ENCODE results near the gene CA12.
A peak's percentile ranks its signal among the peaks of the same experiment; 100 is the strongest.
"Not testable (repeated sequence)": the region's sequence is repeated elsewhere in the genome, so short reads cannot be mapped to it uniquely, and the experiment has no call there.

Gene CA12

DNA sequence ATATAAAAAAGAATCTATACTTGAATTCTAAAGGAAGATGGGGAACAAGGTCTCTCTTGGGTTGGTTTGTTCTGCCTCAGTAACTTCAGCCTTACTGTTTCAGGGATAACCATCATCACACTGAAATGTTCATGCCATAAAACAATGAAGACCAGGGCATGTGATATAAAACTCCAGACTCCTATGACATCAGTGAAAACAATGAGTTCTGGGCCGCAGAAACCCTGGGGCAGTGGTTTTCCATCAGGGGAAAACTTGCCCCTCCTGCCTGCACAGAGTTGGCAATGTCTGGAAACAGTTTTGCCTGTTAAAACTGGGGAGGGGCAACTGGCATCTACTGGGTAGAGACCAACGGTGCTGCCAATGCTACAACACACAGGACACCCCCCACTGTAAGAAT lies 46.8 kb downstream of the CA12 start:
- no peak for DNase-seq

DNA sequence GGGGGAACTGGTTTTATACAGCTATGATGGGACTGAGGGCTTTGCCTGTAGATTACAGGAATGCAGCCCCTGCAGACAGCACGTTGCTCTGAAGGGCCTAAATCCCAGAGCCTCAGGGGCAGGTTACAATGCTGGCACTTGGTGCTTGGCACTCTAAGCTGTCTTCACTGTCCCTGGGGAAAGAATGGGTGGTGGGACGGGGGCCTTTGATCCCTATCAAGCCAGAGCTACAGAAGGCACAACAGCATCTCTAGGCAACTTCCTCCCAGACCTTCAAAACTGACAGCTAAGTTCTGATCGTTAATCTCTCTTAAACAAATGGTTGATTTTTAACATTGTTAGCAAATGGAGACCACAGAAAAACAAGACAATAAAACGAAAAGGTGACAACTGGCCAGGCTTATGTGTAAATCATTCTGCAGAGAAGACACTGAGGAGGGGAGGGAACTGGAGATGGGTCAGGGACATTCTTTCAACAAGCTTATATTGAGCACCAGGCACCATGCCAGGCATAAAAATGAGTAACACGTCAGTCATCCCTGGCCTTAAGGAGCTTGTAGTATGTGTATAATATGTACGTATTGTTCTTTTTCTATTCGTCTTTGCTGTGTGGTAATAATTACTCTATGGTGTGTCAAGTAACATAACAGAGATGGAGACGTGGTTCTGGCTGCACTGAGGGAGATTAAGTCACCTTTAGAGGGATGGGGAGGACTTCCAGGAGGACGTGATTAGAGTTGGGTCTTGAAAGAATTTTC lies 49.1 kb downstream of the CA12 start:
- DNase-seq: no peak

DNA sequence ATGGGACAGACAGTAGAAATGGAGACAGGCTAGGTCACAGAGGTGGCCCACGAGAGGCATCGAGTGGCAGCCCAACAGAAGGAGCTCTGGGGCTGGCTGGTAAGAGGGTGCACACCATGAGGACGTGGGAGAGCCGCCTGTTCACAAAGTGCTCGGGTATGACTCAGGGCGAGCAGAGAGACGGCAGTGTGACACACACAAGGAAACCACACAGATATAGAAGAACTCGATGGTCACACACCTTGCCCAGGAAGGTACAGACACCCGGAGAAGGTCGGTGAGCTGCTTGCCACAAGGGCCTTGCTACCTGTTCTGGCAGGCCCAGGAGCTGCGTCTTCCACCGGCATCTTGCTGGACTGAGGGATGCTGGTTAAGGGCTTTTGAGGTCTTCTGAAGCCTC lies 50.2 kb downstream of the CA12 start:
- DNase-seq: no peak

DNA sequence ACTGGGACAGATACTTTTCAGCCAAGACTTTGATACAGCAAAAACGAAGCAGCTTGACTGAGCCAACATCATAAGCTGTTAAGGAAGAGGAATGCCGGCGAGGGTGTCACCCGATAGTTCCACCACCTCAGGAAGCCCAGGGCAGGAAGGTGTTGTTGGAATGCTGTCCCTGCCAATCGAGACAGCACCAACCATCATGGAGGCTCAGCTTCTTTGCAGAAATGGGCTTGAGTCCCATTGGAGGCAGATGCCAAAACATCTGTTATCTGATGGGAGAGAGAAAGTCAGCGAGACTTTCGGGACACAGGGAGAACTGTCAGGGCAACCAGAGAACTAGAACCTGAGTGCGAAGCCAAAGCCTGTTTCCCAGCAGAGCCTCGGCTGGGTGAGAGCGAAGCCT lies 50.7 kb downstream of the CA12 start:
- no peak for DNase-seq

DNA sequence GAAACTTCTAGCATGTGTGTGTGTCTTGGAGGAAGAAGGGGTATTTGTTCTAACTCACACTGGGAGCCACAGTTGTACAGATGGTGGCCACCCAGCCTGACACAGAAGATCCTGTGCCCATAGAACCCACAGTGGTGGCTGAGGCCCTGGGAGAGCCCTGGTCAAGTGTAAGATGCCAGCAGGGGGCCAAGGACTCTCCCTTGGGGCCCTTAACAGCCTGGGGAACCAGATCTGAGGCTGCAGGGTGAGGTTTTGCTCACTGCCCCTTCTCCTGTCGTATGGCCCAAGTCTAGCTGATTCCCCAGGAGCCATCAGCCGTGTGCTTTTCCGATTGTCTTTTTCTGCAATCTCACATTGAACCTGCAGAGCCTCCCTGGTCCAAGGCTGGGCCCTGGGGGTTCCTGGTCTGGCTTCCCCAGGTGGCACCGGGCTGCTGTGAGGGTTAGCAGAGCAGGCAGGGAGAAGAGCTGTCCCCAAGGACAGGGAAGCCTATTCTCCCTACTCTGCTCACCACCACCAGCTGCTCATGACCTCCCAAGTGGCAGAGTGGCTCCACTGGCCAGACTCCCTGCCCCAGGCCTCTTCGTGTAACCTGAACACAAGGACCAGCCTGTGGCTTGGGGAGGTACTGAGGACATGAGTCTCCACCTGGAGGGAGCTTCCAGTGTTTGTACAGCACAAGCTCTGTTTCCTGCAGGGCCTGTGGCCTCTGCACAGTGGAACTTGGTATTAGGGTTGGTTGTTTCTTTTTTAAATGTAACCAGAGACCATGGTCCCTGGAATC lies 51.9 kb downstream of the CA12 start:
- no peak for DNase-seq

DNA sequence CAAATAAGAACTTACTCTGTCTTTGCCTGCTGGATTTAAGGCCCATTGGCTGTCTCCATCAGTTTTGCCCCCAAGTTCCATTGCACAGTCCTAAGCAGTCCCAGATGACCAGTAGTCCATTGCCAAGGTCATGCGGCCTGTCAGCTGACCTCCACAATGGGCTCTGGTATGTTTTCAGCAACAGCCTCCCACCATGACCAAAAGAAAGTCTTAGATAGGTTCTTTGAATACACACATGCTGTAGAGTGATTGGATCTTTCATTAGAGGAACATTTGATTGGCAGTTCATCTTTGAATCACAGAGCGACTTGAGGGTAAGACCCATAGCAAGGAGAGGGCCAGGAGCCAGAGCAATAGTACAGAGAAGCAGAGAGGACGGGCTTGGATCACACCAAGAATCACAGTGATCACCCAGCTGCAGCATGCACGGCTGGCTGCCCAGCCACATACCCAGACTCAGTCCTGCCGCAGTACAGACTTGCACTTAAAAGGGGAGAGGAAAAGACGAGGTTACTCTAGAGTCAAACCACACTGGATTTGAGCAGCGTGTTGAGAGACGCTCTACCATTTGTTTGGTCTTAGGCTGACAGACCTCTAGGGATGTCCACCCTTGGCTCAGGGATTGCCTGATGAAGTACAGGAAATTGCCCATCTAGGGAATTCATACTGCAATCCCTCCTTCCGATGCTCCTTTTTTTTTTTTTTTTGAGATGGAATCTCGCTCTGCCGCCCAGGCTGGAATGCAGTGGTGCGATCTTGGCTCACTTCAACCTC lies 53.8 kb downstream of the CA12 start:
- no peak for DNase-seq

DNA sequence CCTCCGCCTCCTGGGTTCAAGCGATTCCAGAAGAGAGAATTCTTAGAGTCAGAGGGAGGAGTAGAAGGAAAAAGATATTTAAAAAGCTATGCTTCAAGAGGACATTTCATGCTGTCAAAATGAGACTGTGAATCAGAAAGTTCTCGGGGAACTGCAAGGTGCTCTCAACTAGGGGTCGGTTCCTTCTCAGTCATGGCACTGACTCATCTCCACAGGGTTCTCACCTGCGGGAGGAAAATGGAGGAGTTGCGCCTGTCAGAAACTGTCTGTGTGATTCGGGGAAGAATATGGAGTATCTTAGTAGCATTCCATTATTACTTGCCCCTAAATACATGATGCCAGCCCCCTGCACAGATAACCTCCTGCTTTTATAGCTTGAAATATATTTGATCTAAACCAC lies 56.9 kb downstream of the CA12 start:
- no peak for DNase-seq

DNA sequence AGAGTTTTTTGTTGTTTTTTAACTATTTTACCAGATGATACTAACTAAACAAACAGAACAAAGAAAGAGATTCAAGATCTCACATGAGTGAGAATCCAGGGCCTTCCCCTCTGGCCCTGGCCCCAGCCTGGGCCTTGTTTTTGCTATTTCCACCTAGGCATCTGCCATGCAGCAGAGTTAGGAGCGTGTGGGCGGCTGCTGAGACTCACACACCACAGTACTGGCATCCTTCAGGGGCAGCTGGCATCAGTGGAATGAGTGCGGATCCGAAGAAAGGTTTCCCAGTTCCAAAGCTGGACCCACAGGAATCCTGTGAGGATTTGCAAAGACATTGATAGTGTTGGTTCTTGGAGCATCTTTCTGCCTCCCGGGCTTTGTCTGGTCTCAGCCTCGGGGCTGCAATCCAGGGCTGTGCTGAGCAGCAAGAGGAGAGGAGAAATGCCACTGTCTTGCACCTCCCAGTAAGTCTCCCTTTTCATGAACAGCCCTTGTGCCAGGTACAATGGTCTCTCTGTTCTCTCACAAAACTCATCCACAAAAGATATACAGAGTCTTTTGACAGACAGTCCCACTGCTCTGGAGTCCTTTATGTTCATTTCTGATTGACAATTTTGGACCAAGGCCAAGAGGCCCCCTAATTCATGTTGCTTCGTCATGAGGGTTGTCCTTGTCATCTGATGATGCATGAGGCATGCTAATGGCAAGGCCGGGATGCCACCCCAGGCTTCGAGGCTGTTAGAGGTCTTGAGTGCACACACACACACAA lies 57.7 kb downstream of the CA12 start:
- peak; percentile 33 for DNase-seq

DNA sequence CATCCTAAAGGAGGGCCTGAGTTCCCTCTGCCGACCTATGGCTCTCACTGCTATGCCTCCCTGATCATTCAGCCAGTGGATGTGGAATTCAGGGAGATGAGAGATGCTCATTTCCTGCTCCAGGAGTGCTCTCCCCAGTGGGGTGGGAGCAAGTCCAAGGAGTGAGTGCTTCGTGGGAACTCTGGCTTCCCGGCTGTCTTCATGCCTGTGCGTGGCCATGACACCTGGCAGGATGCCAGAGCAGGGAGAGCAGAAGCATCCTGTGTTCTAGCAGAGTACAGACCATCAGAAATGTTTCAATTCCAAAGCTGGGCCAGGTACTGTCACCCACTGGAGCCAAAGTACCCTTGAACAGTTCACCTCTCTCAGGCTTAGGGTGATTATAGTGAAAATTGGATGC lies 59.1 kb downstream of the CA12 start:
- no peak for DNase-seq

DNA sequence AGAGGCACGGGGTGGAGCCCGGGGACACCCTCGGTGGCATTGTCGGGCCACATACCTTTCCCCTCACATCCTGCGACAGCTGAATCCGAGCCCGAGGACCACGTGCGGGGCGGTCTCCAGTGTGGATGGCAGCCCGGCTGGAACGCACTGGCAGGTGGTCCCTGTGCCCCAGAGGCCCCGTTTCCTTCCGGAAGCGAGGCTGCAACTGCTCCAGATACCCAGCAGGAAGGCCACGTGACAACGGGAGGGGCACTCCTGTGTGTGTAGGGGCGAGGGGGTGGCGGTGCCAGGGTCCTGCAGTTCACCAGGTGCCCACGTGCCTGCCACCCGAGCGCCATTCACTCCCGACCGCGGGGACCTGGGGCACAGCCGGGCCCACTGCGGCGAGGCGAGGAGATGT lies 60.2 kb downstream of the CA12 start:
- DNase-seq: no peak

DNA sequence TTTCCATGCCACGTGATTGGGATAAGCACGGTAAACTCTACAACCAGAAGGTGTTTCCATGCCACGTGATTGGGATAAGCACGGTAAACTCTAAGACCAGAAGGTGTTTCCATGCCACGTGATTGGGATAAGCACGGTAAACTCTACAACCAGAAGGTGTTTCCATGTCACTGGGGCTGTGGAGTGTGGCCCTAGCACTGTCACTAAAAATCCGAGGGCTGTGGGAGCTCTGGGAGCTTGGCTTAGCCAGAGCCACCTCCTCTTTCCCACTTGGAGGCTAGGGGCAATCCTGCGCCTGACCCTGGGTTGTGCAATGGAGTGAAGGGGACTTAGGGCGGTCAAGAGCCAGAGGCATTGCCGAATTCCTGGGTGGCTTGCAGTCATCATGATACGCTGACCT lies 60.7 kb downstream of the CA12 start:
- not testable (repeated sequence) for DNase-seq

DNA sequence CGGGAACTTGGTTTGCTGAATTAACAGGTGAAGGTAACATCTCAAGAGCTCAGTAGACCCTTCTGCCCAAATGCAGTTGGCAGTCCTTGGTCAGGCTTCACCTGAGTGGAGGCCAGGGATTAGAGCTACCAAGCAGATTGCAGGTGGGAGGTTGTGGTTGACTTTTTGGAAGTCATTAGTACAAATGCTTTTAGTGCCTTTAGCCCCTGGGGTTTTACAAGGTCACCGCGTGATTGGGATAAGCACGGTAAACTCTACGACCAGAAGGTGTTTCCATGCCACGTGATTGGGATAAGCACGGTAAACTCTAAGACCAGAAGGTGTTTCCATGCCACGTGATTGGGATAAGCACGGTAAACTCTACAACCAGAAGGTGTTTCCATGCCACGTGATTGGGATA lies 61.2 kb downstream of the CA12 start:
- DNase-seq: not testable (repeated sequence)

DNA sequence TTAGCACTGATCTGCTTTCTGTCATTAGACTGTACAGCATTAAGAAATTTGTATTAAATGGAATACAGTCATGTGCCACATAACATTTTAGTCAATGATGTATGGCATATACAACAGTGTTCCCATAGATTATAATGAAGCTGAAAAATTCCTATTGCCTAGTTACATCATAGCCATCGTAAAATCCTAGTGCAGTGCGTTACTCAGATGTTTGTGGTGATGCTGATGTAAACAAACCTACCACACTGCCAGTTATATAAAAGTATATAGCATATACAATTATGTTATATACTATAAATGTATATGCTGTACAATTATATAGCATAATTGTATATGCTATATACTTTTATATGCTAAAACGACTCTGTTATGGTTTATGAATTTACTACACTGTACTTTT lies 62.6 kb downstream of the CA12 start:
- no peak for DNase-seq

DNA sequence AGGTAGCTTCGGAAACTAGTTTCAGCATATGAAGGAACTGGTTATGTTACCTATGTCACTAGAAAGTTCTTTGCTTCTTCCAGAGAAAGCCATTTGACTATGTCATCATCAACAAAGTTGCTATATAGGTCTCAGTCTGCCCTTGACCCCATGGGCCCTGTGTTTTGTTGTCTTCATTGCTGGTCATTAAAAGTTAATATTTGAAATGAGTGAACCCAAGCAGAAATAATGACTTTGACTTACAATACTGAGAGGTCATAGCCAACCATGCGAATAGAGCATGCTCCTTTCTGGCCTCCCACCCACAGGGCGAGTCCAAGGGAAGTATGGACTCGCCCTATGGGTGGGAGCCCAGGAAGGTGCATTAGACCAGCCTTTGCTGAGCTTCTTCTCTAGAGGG lies 63.3 kb downstream of the CA12 start:
- no peak for DNase-seq

DNA sequence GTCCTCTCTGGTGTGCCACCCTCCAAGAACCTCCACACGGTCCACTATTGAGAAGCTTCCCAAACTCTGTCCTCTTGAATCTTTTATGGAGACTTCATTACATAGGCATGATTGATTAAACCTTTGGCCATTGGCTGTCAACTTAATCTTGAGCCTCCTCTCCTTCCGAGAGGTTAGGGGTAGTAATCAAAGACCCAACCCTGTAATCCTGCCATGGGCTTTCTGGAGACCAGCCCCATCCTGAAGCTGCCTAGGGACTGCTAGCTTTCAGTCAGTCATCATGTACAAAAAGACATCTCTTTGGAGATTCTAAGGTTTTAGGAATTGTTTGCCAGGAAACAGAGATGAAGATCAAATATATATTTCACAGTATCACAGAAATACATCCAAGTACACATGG lies 67.2 kb downstream of the CA12 start:
- DNase-seq: no peak

DNA sequence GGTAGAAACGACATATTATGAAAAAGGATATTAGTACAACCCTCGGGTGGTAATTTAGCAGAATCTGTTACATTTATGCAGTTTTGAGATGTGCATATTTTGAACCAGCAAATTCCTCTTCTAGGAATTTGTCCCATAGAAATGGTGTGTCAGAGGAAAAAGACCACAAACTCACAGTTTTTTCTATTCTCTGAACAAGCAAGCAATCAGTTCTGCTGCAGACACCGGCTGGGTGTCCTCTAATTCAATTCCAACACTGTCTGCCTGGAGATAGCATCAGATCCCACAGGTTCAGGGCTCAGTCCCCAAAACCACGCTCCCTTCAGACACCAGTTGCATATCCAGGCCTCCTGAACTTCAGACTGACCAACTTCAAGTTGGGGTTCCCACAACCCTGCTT lies 67.8 kb downstream of the CA12 start:
- no peak for DNase-seq

DNA sequence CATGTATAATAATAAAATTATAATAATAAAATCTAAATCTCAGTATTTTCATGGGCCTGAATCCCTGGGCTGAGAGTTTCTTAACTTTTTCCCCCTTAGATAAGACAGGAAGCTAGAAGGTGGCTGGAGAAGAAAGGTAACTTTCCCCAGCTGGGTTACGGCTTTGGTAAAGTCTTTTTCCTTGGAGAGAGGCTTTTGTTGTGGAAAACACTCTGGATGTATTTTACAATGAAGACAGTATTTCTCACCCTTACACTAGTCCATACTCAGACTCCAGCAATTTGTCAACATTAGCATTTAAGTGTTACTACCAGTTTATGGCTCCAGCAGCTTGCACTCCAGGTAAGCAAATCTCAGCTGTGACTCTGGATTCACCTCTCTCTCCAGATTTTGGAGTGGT lies 69.4 kb downstream of the CA12 start:
- DNase-seq: no peak

DNA sequence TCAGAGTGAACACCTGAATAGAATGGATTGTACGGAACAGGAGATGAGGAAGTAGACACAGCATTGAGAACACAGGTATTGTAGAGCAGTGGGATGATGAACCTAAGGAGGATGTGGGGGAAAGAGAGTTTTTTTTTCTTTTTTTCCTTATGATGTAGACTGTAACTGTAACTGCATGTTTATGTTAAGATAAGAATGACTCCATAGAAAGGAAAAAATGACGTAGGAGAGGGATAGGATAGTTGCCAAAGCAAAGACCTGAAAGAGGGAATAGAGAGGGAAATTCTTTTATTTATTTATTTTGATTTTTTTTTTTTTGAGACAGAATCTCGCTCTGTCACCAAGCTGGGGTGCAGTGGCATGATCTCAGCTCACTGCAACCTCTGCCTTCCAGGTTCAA lies 71.0 kb downstream of the CA12 start:
- DNase-seq: no peak

DNA sequence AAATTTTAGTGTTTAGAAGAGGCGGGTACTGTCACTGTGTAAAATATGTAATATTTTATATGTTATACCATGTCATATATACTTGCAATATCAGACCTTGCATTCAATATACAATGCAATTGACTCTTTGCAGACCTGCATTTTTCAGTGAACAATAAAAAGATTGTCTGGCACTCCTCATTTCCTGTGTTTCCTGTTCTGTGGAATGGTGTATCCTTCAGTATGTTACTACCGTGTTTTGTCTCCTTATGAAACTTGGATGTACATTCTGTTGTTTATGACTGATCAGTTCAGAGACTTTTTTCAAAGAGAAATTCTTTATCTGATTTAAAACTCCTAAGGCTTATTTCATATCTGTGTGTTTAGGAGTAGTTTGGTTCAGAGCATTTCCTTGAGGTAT lies 72.7 kb downstream of the CA12 start:
- DNase-seq: no peak

DNA sequence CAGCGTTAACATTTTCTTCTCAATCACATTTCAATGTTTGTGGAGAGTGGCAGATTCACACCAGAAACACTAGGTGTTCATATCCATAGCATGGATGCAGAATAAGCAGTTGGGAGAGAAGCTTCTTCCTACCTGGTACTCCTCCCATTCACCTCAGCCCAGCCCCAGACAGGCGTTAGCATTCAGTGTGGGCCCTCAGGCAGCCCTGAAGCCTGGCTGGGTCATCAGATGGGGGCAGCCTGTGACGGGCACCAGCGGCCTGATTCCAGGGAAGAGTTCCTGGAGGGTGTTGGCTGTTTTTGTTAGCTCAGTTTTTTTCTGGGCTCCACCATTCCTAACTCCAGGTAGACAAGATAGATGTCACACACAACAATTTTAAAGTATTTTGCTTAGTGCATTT lies 73.2 kb downstream of the CA12 start:
- no peak for DNase-seq

DNA sequence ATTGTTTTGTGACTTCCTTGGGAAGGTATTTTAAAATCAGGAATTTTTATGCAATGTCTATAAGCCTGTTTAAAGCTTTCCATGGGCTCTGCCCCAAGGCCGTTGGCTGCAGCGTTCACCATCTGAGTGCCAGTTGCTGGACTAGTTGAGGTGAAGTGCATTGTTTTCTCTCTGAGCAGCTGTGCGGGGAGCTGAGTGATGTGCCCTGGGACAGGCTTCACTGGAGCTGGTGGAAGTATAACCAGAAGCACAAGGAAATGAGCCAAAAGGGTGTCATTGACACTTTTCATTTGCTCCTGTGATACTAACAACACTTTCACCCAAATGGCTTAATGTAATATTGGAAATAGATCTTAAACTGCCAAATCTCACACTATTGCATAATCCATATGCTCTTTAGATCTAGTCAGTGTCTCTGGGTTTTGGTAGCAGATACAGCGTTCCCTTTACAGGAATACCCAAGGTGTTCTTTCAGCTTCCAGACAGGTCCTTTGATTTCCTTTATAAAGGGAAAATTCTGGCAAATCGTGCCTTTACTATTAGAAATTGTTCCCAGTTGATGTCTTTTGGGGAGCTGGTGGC lies 75.1 kb downstream of the CA12 start:
- no peak for DNase-seq

DNA sequence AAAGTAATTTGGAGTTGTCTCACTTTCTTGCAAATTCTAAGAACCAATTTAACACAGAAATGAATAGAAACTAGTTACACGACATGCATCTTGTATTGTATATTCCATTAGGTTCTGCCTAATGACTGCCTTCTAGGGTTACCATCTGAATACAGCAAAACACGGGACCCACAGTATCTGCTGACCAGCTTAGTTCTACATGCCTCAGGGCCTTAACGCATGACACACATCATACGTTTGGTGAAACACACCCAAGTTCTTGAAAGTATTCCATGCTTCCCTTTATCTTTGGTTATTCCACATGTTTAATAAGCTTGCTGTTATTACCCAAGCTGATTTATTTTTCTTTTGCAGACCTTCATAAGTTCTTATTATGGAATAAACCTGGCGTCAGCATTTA lies 76.4 kb downstream of the CA12 start:
- DNase-seq: no peak

DNA sequence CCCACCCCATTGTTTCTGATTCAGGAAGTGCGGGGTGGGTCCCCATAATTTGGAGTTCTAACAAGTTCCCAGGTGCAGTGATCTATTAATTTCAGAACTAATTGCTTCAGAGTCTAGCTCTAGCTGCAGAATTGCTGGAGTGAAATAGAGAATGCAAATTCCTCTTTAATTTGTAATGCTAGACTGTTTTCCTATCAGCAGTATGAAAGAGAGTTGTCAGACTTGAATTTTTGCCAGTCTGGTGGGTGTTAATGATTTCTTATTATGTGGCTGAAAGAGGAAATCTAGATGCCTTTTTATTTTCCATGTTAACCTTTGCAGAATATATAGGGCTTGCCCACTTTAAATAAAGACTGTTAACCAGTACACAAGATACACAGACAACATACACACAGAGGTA lies 80.6 kb downstream of the CA12 start:
- DNase-seq: no peak

Data from retina (tissue), 1 donor.